Psoas muscle (tissue), 8 donors: ENCODE results near the gene EIPR1. TPM values are rescaled to one million over a fixed set of nuclear protein-coding genes. Genes with fewer than 3 reads are reported as not detected.

Experiments
- ATAC-seq, 4 donors: fragments of 200-7000 bp; cut with Tn5 transposase; one replicate each; pipeline ENCODE4 v1.9.1; 2020; ENCODE audit warnings: moderate library complexity in 3 of 4, mild to moderate bottlenecking in 2 of 4
- DNase-seq, 2 donors: peaks; one replicate each; pipeline ENCODE4 v3.0.0-alpha.2; 2020
- H3K27ac ChIP-seq: fragments of 200-600 bp; one replicate; pipeline ENCODE4 v1.8.0; 2022
- H3K27me3 ChIP-seq, 3 donors: fragments of 200-600 bp in 1 of 3; one replicate each; pipeline versions ENCODE4 v1.6.1 to v1.8.0; 2013 to 2022; ENCODE audit warnings: low read length in 2 of 3, mild to moderate bottlenecking in 2 of 3, moderate library complexity in 1 of 3; ENCODE audit not compliant: insufficient read depth in 3 of 3
- H3K36me3 ChIP-seq, 2 donors: fragments of 200-600 bp in 1 of 2; one replicate each; pipeline versions ENCODE4 v1.6.1 to v1.8.0; 2013 to 2022; ENCODE audit warnings: low read depth in 1 of 2, mild to moderate bottlenecking in 1 of 2, moderate library complexity in 1 of 2; ENCODE audit not compliant: insufficient read depth in 1 of 2
- H3K4me1 ChIP-seq: fragments of 200-600 bp; one replicate; pipeline ENCODE4 v1.8.0; 2022
- H3K4me3 ChIP-seq: fragments of 200-600 bp; one replicate; pipeline ENCODE4 v1.8.0; 2022; ENCODE audit warnings: mild to moderate bottlenecking
- H3K9me3 ChIP-seq: fragments of 200-600 bp; one replicate; pipeline ENCODE4 v1.8.0; 2022
- CTCF ChIP-seq: fragments of 200-600 bp; IDR thresholded peaks from one replicate; pipeline ENCODE4 v1.8.0; 2022; ENCODE audit warnings: antibody characterized with exemption
- WGBS, 3 donors: extraction: QIAGEN DNeasy Blood & Tissue Kit; methylation state at CpG; one replicate each; pipeline versions ENCODE4 v1.1.6 to v1.1.7; 2013; 5-methylcytosine and 5-hydroxymethylcytosine counted together
- intact Hi-C, 2 donors: fragments of 100-400 bp; cut with DNase I; formaldehyde crosslinking; loops; one replicate each; pipeline versions ENCODE4 v1.11.0 to v1.14.2; 2022
- polyA plus RNA-seq, 3 donors: library from polyadenylated mRNA; stranded (reverse); fragments of 200-250 nt; gene quantifications; one replicate each; pipeline ENCODE4 v1.2.3, GENCODE V29; 2013
- total RNA-seq, 4 donors: library from RNA; stranded (reverse); fragmentation: NEBNext Ultra II Directional in 2 of 4; extraction: Animal tissue kit (Norgen Biotek cat#: 25700) in 2 of 4; gene quantifications; one replicate each; pipeline versions ENCODE4 v1.2.1 to v1.2.4, GENCODE V29; 2021 to 2023
- donor health status: healthy with polysubstance abuse.
- donor health status: DM: no; HTN: no; CAD: no; lungs with moderate emphysema.
- donor health status: Bipolar disorder and iron deficiency.
- donor health status: healthy.
- donor health status: DM: yes; HTN: yes; CAD: no.
- donor health status: DM: no; HTN: no; CAD: no.
- donor health status: DM: no; HTN: no; CAD: no.
- donor health status: DM: yes; HTN: yes; CAD: no.

Gene EIPR1
- total and polyA plus RNA-seq, 7 donors: 9.7 to 42.1 (median 12.5) TPM

GRCh38 chr2:3283206-3283605, 94.4 kb downstream of the EIPR1 start:
- DNase-seq: no peak
- no peak overlapping the region for H3K4me3 ChIP-seq
- H3K36me3 ChIP-seq: no peaks in the 10 kb centered on the region
- no peaks in the 10 kb centered on the region for H3K4me1 ChIP-seq
- no peak overlapping the region for H3K27ac ChIP-seq
- H3K27me3 ChIP-seq: no peaks in the 10 kb centered on the region
- intact Hi-C loops: no loop called here
- no peak for ATAC-seq
- H3K9me3 ChIP-seq: no peaks in the 10 kb centered on the region
- no peak for TF ChIP-seq CTCF
- 88 to 94% (median 90%) methylated on average over 14 of the region's 14 CpGs for WGBS, 3 donors

- Histone ChIP-seq H3K9me3 (no peaks in the 10 kb centered on the region), H3K36me3 (no peaks in the 10 kb centered on the region), H3K27ac (peak overlapping the region; percentile 63), H3K4me1 (no peaks in the 10 kb centered on the region), H3K27me3 (no peaks in the 10 kb centered on the region), H3K4me3 (peak overlapping the region; percentile 53)
- intact Hi-C loops: no loop called here
- no peak for TF ChIP-seq CTCF
- 47 to 58% (median 49%) methylated on average over 36 of the region's 36 CpGs for WGBS, 3 donors
- ATAC-seq (peak; percentile 89 to 97 (median 96)), DNase-seq (peak; percentile 31 to 70)
These were observed 95.3 kb downstream of the EIPR1 start for GRCh38 chr2:3282056-3282998.

GRCh38 chr2:3280683-3281520, 96.7 kb downstream of the EIPR1 start:
- Histone ChIP-seq H3K9me3 (peaks cover under 1% of the 10 kb centered on the region), H3K27me3 (no peaks in the 10 kb centered on the region), H3K36me3 (no peaks in the 10 kb centered on the region), H3K27ac (no peak overlapping the region), H3K4me3 (no peak overlapping the region), H3K4me1 (no peaks in the 10 kb centered on the region)
- 92 to 97% (median 94%) methylated on average over 13 of the region's 13 CpGs for WGBS, 3 donors
- no peak for TF ChIP-seq CTCF
- intact Hi-C loops: no loop called here
- ATAC-seq (no peak), DNase-seq (no peak)

- peaks cover 6% of the 10 kb centered on the region for H3K9me3 ChIP-seq
- H3K36me3 ChIP-seq: no peaks in the 10 kb centered on the region
- no peak for ATAC-seq
- H3K4me3 ChIP-seq: no peak overlapping the region
- no peaks in the 10 kb centered on the region for H3K27me3 ChIP-seq
- no peak for DNase-seq
- no peaks in the 10 kb centered on the region for H3K4me1 ChIP-seq
- intact Hi-C loops: no loop called here
- TF ChIP-seq CTCF: no peak
- WGBS, 3 donors: 85 to 95% (median 88%) methylated on average over 20 of the region's 20 CpGs
- H3K27ac ChIP-seq: no peak overlapping the region
These were observed 97.4 kb downstream of the EIPR1 start for GRCh38 chr2:3280197-3280596.
